Peyer's patch (tissue), 4 donors: ENCODE measurements around the gene LDLRAD4. TPM values are rescaled to one million over a fixed set of nuclear protein-coding genes. Genes with fewer than 3 reads are reported as not detected.
A peak's percentile ranks its signal among the peaks of the same experiment; 100 is the strongest.

Experiments
- DNase-seq, 3 donors: peaks; one replicate each; pipeline ENCODE4 v3.0.0-alpha.2; 2017 to 2019
- H3K27ac ChIP-seq, 4 donors: fragments of 200-600 bp; sonication (generic); one replicate each; pipeline ENCODE4 v1.5.1; 2016 to 2019
- H3K27me3 ChIP-seq, 2 donors: fragments of 200-600 bp; sonication (generic); one replicate each; pipeline ENCODE4 v1.5.1; 2019
- H3K36me3 ChIP-seq, 3 donors: fragments of 200-600 bp; sonication (generic); one replicate each; pipeline ENCODE4 v1.5.1; 2016 to 2019
- H3K4me1 ChIP-seq, 4 donors: fragments of 200-600 bp; sonication (generic); one replicate each; pipeline ENCODE4 v1.5.1; 2016 to 2019
- H3K4me3 ChIP-seq, 4 donors: fragments of 200-600 bp; sonication (generic); 1 replicate in 3 of 4; 2 replicates in 1 of 4; pipeline ENCODE4 v1.5.1; 2016 to 2019; ENCODE audit warnings: mild to moderate bottlenecking in 1 of 4
- H3K9me3 ChIP-seq, 4 donors: fragments of 200-600 bp; sonication (generic); one replicate each; pipeline ENCODE4 v1.5.1; 2016 to 2019; ENCODE audit warnings: mild to moderate bottlenecking in 1 of 4
- POLR2A ChIP-seq, 2 donors: fragments of 450-650 bp; IDR thresholded peaks; one replicate each; pipeline ENCODE4 v1.5.1; 2017; ENCODE audit warnings: antibody characterized with exemption in 2 of 2, mild to moderate bottlenecking in 2 of 2, moderate library complexity in 2 of 2
- total RNA-seq, 4 donors: library from RNA; depleted of rRNA; stranded (reverse); fragments of >200 nt; gene quantifications; one replicate each; pipeline ENCODE4 v1.1.0, GENCODE V29; 2016
- TF ChIP-seq, protein P1 (sequence below), 6 experiments: fragments of 450-650 bp in 4 of 6; fragments of 200-600 bp in 2 of 6; sonication (generic) in 1 of 6; IDR thresholded peaks; one replicate each; pipeline ENCODE4 v1.5.1; 2017 to 2019; ENCODE audit warnings: antibody characterized with exemption in 6 of 6, mild to moderate bottlenecking in 3 of 6, moderate library complexity in 1 of 6

LDLRAD4 gene
- total RNA-seq, 4 donors from 2014 or later: 24.8 to 128 (median 50.0) TPM

DNA sequence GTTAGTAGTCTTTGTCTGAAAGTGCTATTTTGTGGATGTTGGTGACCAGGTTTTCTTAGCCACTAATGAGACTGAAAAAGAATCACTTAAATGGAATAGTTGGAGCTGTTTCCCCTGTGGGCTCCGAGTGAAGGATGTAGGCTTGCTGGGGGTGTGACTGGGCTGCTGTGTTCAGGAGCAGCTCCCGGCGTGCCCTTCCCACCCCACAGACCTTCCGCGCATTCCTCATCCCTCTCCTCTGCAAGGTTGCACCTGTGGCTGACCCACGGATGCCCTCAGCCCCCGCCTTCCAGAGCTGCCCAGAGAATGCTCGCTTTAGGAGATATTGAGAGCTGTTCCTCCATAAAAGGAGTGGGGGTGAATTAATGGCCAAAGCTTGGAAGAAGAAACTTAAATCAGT lies 174.3 kb downstream of the LDLRAD4 start:
- H3K9me3 ChIP-seq: no peaks in the 10 kb centered on the region
- H3K27ac ChIP-seq: no peak overlapping the region
- TF ChIP-seq, protein P1, sequence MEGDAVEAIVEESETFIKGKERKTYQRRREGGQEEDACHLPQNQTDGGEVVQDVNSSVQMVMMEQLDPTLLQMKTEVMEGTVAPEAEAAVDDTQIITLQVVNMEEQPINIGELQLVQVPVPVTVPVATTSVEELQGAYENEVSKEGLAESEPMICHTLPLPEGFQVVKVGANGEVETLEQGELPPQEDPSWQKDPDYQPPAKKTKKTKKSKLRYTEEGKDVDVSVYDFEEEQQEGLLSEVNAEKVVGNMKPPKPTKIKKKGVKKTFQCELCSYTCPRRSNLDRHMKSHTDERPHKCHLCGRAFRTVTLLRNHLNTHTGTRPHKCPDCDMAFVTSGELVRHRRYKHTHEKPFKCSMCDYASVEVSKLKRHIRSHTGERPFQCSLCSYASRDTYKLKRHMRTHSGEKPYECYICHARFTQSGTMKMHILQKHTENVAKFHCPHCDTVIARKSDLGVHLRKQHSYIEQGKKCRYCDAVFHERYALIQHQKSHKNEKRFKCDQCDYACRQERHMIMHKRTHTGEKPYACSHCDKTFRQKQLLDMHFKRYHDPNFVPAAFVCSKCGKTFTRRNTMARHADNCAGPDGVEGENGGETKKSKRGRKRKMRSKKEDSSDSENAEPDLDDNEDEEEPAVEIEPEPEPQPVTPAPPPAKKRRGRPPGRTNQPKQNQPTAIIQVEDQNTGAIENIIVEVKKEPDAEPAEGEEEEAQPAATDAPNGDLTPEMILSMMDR (IDR thresholded peaks at IDR 0.05): no peak
- TF ChIP-seq POLR2A (IDR thresholded peaks at IDR 0.05): no peak
- H3K4me3 ChIP-seq: no peak overlapping the region
- no peak for DNase-seq
- peaks cover 0 to 9% (median 0%) of the 10 kb centered on the region in 3 donors for H3K36me3 ChIP-seq
- no peaks in the 10 kb centered on the region for H3K27me3 ChIP-seq
- peaks cover 0 to 5% (median 0%) of the 10 kb centered on the region in 4 donors for H3K4me1 ChIP-seq

DNA sequence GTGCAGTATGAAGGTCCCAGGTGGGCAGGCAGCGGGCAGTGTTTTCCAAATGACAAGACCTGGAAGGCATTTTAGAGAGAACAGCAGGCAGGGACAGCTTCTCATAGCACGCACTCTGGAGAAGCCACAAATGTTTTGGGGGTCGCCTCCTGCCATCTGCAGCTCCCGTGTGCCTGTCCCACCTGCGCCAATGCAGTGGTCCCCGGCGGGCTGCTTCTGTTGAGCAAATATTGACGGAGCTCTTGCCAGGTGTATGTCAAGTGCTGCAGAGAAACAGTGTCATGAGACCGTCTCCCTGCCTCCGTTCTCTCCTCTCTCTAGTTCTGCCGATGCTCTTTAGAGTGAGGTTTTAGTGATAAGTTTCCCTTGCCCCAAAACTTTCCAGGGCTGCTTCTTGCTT lies 174.8 kb downstream of the LDLRAD4 start:
- H3K9me3 ChIP-seq: no peaks in the 10 kb centered on the region
- peaks cover 0 to 5% (median 0%) of the 10 kb centered on the region in 4 donors for H3K4me1 ChIP-seq
- no peak overlapping the region for H3K4me3 ChIP-seq
- DNase-seq: no peak
- no peaks in the 10 kb centered on the region for H3K27me3 ChIP-seq
- H3K27ac ChIP-seq: no peak overlapping the region
- peaks cover 0 to 6% (median 0%) of the 10 kb centered on the region in 3 donors for H3K36me3 ChIP-seq
- TF ChIP-seq POLR2A (IDR thresholded peaks at IDR 0.05): no peak
- TF ChIP-seq, protein P1 (IDR thresholded peaks at IDR 0.05): no peak

DNA sequence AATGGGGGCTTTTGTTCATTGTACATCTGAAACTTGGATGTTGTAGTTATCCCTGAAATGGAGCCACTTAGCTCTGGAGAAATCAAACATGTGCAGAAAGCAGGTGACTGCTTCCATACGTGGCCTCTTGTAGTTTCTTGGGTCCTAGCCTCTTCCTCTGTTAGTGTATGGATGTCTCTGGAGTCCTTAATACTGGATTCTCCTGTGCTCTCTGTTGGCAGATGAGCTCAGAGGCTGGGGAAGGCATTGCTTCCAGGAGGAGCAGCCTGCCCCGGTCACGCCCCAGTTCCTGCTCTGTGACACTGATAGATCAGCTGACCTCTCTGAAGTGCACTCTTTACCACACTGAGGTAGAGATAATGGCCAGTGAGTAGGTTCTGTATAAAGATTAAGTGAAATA lies 176.2 kb downstream of the LDLRAD4 start:
- H3K27me3 ChIP-seq: no peaks in the 10 kb centered on the region
- H3K9me3 ChIP-seq: no peaks in the 10 kb centered on the region
- no peak for TF ChIP-seq POLR2A (IDR thresholded peaks at IDR 0.05)
- TF ChIP-seq, protein P1 (IDR thresholded peaks at IDR 0.05): peak in 3 of 6 experiments; percentile 20 to 32 (median 24)
- H3K4me1 ChIP-seq: peaks cover 0 to 5% (median 0%) of the 10 kb centered on the region in 4 donors
- no peak overlapping the region for H3K4me3 ChIP-seq
- DNase-seq: peak in 1 of 3 donors; percentile 76
- H3K36me3 ChIP-seq: peaks cover 0 to 2% (median 0%) of the 10 kb centered on the region in 3 donors
- H3K27ac ChIP-seq: no peak overlapping the region

DNA sequence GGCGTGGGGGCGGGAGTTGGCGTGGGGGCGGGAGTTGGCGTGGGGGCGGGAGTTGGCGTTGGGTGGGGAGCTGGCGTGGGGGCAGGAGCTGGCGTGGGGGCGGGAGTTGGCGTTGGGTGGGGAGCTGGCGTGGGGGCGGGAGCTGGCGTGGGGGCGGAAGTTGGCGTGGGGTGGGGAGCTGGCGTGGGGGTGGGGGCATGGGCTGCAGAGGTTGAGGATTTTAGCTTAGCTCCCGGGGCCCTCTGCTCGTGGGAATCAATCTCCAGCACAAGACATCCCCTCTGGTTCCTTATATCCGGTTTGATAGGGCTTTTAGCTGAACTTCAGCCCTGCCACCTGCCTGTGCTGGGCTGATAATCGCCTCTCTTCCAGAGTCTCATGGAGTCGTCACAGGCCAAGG lies 177.0 kb downstream of the LDLRAD4 start:
- Histone ChIP-seq H3K4me1 (peaks cover 0 to 5% (median 0%) of the 10 kb centered on the region in 4 donors), H3K4me3 (no peak overlapping the region), H3K9me3 (no peaks in the 10 kb centered on the region), H3K27me3 (no peaks in the 10 kb centered on the region), H3K27ac (no peak overlapping the region), H3K36me3 (peaks cover 0 to 5% (median 0%) of the 10 kb centered on the region in 3 donors)
- TF ChIP-seq, protein P1 (IDR thresholded peaks at IDR 0.05): no peak
- TF ChIP-seq POLR2A (IDR thresholded peaks at IDR 0.05): no peak
- no peak for DNase-seq

DNA sequence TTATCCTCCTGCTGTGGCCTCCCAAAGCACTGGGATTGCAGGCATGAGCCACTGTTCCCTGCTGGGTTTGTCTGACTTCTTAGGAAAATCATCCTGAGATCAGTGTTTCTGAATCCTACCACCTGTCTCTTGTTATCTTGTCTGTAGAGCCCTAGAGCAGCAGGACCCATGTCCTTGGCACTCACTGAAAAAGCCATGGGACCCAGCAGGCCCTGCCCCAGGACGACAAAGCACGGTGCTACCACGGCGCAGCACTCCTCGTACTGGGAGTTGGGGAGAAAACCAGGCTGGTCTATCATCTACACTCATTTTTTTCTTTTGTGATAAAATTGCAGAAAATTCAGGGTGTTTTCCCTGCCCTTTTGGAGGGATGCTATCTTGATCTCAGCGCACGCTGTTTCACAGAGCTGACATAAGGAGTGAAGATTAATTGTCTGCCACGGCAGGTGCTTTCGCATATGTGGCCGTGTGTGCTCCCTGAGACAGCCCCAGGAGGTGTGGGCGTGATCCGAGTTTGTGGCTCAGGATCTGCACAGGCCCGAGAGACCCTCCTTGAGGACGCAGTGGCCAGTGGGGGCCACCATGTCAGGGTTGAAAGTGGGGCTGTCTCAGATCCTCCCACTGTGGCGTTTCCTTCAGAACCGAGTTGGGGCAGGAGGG lies 179.1 kb downstream of the LDLRAD4 start:
- no peak overlapping the region for H3K27ac ChIP-seq
- H3K4me1 ChIP-seq: peaks cover 0 to 5% (median 0%) of the 10 kb centered on the region in 4 donors
- H3K4me3 ChIP-seq: no peak overlapping the region
- no peaks in the 10 kb centered on the region for H3K9me3 ChIP-seq
- TF ChIP-seq POLR2A (IDR thresholded peaks at IDR 0.05): no peak
- TF ChIP-seq, protein P1 (IDR thresholded peaks at IDR 0.05): no peak
- H3K36me3 ChIP-seq: peaks cover 0 to 5% (median 0%) of the 10 kb centered on the region in 3 donors
- no peak for DNase-seq
- H3K27me3 ChIP-seq: no peaks in the 10 kb centered on the region
